Stimulated activated CD4-positive, alpha-beta T cell treated with anti-CD3 and anti-CD28 coated beads, Interleukin-2, amount 100 ng/mL, for 24 hours (primary cell): Measurements from ENCODE around the gene OVCH2.
"Not testable (repeated sequence)": the region's sequence is repeated elsewhere in the genome, so short reads cannot be mapped to it uniquely, and the experiment has no call there.

Experiments used
- DNase-seq, 2 donors: peaks; one replicate each; pipeline ENCODE4 v3.0.0-alpha.2; 2020

Gene OVCH2, protein sequence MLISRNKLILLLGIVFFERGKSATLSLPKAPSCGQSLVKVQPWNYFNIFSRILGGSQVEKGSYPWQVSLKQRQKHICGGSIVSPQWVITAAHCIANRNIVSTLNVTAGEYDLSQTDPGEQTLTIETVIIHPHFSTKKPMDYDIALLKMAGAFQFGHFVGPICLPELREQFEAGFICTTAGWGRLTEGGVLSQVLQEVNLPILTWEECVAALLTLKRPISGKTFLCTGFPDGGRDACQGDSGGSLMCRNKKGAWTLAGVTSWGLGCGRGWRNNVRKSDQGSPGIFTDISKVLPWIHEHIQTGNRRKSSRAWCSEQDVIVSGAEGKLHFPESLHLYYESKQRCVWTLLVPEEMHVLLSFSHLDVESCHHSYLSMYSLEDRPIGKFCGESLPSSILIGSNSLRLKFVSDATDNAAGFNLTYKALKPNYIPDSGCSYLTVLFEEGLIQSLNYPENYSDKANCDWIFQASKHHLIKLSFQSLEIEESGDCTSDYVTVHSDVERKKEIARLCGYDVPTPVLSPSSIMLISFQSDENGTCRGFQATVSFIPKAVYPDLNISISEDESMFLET

DNA sequence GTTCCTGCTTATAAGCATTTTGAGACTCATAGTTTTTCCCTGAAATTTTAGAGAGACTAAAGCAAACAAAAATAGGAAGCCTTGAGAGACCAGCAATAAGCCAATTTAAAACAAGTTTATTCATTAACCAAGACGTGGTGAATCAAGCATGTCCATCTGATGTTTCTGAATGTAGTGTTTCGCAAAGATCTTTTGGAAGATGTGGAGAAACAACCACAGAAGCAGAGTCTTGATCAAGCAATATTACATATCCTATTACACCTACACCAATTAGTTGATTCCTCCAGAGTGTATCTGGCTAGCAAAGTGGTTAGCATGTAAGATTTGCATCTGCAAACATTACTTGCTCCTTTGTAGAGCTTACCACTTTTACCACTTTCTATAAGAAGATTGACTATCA, at the start of gene OVCH2:
Gene OVCH2 (minus strand): TSS at position 101 of the 400 bp plus-strand sequence. CDS start 83 bp downstream, at position 18.
- no peak for DNase-seq

DNA sequence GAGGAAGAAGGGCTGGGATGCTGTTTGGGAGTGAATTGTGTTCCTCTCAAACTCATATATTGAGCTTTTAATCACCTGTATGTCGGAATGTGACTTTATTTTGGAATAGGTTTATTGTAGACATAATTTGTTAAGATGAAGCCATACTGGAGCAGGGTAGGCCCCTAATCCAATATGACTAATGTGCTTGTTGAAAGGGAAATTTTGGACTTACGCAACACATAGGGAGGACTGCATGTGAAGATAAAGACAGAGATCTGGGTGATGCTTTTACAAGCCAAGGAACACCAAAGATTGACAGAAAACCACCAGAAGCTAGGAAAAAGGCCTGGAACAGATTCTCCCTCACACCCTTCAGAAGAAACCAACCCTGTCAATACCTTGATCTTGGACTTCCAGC, 43.2 kb upstream of the OVCH2 start:
- DNase-seq, result no peak

DNA sequence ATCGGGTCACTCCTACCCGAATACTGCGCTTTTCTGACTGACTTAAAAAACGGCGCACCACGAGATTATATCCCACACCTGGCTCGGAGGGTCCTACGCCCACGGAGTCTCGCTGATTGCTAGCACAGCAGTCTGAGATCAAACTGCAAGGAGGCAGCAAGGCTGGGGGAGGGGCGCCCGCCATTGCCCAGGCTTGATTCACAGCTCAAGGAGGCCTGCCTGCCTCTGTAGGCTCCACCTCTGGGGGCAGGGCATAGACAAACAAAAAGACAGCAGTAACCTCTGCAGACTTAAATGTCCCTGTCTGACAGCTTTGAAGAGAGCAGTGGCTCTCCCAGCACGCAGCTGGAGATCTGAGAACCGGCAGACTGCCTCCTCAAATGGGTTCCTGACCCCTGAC, 28.5 kb upstream of the OVCH2 start:
- not testable (repeated sequence) for DNase-seq

DNA sequence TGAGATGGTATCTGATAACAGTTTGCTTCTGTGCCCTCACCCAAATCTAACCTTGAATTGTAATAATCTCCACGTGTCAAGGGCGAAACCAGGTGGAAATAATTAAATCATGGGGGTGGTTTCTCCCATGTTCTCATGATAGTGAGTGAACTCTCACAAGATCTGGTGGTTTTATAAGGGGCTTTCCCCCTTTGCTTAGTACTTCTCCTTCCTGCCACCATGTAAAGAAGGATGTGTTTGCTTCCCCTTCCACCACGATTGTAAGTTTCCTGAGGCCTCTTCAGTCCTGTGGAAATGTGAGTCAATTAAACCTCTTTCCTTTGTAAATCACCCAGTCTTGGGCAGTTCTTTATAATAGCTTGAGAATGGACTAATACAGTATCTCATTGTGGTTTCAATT, 8.5 kb upstream of the OVCH2 start:
- DNase-seq, result no peak

DNA sequence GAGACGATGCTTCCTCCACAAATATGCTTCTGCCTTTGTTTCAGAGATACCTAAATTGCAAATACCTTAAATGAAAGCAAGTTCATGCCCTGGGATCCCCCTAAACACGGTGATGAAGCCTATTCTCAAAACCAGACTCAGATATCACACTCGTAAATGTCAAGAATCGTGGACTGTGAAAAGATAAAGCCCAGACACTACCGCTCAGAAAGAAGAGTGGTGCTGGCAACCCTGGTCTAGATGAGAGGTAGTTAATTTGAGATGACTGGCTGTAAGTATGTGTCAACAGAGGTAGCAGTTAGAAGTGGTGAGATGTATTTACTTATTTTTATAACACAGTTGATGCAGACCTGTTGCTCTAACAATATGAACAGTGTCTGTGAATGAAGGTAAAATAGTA, 2.5 kb downstream of the OVCH2 start:
- DNase-seq, result no peak

DNA sequence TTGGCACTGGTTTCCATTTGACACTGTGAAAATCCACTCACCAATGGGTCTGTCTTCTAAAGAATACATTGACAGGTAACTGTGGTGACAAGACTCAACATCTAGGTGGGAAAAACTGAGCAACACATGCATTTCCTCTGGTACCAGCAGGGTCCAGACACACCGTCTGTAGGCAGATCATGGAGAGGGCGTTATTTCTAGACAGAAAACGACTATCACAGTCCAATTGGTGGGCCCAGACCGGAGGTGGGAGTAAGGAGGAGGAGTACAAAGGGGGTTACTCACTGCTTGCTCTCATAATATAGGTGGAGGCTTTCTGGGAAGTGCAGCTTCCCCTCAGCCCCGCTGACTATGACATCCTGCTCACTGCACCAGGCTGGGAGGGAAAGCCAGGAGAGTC, 9.9 kb downstream of the OVCH2 start:
- no peak for DNase-seq

DNA sequence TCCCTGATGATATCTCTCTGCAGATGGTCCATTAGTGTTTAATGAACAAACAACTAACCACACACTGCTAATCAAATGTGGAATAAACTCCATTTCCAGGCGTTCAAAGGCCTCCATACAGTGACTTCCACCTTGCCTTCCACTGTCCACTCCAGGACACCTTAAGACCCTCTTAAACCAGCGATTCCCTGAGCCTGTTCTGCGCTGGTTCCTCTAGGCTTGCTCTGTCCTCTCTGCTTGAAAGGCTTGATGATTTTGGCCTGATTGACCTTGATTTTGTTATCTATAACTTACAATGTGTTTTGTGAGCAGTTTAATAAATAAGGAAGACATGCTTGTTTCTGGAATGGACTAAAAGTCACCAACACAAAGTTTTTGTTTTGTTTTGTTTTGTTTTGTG, 12.0 kb downstream of the OVCH2 start:
- no peak for DNase-seq

DNA sequence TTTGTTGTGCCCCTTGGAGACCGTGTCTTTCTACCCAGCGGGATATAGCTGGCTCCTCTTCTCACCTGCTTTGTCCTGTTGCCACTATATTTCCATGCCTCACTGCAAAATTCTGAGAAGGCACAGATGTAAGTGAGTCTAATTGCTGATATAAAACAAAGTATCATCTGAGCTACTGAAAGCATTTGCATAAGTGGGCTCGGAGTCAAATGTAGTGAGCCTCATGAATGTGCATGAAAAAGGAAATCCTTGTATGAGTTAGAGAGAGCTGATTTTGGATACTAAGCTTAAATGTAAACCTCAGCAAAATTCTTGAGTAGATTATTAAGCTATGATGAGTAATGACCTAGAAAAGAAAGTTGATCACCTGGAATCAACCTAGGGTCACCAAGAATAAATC, 13.9 kb downstream of the OVCH2 start:
- DNase-seq, result no peak

DNA sequence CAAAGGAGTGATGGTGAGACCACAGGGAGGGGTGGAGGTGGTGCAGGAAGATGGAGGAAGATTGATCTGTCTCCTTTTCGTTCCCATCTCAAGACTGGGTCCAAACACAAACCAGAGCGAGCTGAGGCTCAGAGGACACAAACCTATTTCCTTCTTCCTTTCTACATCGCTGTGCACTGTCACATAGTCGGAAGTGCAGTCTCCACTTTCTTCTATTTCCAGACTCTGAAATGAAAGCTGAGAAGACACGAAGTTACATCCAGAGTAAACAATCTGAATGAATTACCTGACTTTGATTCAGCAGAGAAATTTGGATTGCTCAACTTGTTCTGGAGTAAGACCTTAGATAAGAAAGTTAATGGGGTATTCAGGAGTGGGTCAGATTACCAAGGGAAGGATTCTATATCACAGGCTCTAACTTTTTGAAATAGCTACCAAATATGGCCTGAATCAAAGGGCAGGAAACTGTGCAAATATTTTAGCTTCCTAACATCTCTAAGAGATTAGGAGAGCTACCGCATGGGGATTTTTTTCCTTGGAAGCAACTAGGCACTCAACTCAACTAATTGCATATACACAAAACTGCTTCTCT, 14.4 kb downstream of the OVCH2 start:
- DNase-seq, result no peak

DNA sequence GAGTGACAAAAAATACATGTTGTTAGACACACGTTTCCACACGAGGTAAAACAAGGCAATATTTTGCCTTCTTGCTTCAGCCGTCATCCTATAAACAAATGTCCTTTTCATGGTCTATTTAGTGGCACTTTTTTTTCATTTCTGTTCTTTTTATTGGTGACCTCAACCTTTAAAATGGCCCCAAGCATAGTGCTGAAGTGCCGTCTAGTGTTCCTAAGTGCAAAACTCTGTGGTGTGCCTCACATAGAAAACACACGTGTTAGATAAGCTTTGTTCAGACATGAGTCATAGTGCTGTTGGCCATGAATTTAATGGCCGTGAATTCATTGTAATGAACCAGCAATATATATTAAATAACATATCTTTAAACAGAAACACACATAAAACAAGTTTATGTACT, 15.6 kb downstream of the OVCH2 start:
- no peak for DNase-seq

DNA sequence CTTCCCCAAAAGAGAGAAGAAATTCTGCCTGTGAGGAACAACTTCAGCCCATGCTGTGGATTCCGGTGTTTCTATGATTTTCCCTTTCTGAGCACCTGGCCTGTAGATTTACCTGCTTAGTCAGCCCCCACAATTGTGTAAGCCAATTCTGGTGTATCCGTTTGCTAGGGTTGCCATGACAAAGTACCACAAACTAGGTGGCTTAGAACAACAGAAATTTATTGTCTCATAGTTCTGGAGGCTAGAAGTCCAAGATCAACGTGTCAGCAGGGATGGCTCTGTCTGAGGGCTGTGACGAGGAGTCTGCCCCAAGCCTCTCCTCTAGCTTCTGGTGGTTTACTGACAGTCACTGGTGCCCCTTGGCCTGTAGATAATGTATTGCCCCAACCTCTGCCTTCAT, 17.0 kb downstream of the OVCH2 start:
- DNase-seq, result no peak

DNA sequence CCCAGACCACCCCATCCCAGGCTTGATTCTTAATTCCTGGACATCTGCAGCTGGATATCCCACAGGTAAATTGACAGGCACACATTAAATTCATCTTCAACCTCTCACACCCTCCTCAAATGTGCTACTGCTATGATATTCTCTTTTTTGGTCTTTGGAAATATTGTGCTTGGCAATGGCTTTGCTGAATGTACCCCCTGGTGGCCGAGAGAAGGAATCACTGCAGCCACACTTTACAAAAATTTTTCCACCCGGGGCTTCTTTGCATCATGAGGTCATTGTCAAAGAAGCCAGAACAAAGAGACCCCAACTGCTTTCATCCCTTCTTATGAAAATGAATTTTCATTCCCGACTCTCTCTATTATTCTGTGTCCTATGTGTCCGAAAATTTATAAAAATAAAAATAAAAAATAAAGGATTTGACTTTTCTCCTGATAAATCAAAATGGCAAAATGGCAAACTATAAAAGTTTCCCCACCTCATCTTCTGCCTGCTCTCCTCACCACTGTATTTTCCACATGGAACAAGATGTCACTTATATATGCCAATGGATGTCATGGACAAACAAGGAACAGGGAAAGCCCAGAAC, 17.9 kb downstream of the OVCH2 start:
- DNase-seq, result no peak

DNA sequence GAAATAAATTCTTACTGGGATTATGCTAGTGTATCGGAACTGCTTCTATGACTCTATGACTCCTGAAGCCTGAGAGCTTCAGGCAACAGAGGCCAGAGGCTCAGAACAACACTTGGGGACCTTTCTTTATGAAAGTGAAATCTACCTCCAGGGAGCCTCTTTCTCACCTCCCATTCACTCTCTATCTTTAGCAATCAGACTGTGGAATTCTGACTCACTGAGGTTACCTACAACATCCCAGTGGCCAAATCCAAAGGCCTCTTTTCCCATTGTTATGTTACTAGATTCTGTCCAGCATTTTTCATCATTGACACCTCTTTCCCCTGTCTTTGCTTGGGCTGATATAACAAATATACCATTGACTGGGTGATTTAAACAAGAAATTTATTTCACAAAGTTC, 18.9 kb downstream of the OVCH2 start:
- no peak for DNase-seq

DNA sequence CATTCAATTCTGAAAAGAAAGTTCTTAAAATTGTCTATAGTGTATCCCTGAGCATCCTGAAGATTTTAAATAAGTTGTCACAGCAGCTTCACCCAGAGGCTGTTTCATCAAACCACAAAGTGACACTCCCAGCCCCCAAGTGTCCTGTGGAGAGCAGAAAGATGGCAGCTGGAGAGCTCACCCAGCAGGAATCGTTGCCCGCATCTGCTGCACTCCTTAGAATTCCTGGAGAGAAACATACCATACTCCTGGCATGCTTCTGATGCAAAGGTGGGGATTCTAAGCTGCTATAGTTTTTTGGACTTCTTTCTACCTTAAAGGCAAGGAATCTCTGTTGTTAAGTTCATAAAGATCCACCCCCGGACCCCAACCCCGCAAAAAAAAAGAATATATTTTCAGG, 19.5 kb downstream of the OVCH2 start:
- no peak for DNase-seq

DNA sequence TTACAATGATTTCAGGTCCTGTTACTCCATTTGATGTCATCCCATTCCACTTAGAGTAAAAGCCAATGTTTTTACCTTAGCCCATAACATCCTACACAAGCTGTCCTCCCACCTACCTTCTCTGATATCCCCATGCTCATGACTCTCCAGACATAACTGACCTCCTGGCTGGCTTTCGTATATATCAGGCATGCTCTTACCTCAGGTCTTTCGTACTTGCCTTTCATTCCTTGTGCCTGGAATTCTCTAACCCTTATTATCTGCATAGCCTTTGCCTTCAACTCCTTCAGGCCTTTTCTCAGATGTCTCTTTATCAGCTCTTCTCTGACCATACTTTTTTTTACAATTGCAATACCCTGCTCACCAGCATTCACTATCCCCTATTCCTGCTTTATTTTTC, 22.7 kb downstream of the OVCH2 start:
- DNase-seq, result no peak

DNA sequence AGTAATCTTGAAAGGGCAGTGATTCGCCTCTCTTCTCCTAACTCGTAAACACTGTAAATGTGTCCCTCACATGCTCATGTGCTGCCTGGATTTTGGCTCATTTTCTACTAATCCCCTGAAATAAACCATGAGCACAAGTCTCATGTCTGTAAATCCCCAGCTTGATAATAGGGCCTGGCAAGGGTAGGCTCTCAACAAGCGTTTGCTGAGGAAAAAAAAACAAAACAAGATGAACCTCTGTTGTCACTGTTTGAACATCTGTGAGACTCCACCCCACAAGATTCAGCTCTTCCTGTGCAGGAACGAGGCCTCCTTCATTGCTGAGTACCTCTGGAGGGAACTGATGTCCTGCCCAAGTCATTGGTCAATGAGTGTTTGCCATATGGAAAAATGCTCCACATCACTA, 28.5 kb downstream of the OVCH2 start:
- DNase-seq, result no peak

DNA sequence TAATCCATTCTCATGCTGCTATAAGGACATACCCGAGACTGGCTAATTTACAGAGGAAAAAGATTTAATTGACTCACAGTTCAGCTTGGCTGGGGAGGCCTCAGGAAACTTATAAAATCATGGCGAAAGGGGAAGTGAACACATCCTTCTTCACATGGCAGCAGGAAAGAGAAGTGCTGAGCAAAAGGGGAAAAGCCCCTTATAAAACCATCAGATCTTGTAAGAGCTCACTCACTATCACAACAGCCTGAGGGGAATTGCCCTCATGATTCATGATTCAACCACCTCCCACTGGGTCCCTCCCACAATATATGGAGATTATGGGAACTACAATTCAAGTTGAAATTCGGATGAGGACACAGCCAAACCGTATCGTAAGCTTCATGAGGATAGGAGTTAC, 29.2 kb downstream of the OVCH2 start:
- no peak for DNase-seq

DNA sequence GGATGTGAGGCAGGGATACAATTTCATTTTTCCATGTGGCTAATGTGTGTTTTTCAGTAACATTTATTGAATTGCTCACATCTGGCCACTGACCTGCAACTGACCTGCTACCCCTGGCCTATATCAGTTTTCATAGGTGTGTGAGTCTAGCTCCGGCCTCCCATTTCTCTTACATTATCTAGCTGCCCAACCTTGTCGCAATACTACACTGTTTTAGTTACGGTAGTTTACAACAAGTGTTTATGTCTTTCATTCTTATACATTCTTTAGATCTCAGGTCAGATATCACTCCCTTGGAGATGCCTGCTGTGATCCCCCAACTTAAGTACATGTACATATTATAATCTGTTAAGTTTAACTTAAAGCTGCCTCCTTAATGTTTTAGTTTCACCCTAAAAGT, 30.6 kb downstream of the OVCH2 start:
- DNase-seq, result no peak

DNA sequence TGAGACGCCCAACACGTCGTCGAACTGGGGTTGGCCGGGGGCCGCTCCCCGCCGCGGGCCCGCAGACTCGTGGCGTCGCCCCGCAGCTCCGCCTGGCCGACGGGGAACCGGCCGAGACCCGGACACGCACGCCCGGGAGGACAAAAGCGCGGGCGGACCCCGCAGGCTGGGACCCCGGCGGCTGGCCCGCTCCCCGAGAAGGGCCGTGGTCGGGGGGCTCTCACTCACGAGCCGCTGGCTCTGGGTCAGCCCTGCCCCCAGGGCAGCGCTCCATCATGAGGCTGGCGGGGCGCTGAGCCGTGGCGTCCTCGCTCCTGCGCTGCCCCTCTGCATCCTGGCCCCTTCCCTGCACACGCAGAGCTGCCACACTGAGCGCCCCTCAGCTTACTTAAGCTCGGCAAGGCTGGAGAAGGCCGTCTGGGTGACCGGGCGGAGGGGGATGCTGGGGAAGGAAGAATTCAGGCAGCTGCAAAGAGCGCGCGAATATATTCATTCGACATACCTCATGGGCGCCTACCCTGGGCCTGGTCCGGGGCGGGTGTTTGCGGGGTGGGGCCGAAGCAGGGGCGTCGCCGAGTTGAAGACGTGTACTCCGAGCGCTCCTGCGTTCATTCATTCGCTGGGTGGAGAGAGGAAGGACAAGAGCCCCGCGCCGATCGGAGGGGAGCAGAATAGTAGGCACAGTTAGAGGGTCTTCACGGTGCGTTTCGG, 32.4 kb downstream of the OVCH2 start:
- peak in 1 of 2 donors; percentile 39 for DNase-seq

DNA sequence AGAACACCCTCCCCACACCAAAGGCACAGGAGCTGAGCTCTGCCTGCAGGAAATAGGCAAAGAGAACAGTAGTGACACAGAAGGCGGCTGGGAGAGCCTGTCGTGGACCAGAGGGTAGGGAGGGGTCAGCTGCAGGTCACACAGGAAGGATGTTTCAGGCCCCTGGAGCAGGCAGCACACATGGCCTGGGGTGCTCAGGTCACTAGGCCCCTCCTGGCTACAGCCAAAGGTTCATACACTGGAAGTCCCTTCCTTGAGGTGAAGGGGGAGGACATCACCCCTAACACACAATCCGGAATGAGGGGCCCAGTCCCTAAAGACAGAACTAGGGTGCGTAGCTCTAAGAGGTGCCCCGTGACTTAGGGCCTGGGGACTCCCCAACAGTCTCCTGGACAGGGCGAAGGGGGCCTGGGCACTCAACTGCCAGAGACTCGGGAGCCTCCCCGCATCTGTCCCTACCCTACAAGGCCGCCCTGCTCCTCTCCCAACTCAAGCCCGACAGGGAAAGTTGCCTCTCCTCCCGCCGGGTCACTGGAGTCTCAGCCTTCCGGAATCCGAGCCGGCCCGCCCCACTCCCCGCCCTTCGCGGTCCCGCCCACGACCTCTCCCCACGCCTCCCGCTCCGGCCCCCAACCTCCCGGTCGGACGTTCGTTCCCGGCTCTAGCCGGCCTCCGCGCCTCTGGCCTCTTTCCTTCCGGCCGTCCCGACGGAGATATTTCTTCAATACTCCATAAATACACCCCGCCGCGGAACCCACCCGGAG, 33.1 kb downstream of the OVCH2 start, which contains the start of gene CYB5R2:
Gene CYB5R2 (minus strand): TSS at position 541 of the 764 bp plus-strand sequence. CDS start 675 bp downstream, outside the sequence.
- peak in 1 of 2 donors; percentile 32 for DNase-seq

DNA sequence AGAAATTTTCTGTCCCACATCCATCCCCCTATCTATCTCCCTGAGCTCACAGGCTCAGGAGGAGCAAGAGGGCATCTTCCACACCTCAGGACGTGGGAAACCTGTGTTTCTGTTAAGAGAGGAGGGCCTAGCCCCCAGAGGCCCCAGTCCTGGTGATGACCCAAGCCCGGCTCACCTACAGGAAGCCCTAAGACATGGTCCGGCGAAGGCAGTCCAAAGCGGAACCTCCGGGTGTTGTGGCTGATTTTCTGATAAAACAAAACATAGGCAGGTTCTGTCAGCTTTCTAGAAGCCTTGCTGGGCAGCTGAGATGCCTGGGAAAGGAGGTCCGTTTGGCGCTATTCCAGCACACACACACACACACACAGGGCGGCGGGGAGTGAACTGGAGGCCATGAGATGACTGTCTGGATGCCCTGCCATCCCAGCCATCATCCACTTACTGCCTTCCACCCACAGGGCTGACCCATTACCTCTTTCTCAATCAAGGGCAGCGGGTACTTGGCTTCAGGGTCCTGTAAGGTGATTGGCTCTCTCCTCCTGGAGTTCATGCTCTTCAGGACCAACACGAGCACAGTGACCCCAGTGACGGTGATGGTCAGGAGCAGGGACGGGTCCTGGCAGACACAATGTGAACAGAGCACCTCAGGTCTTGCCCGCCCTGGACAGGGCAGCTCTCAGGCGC, 33.9 kb downstream of the OVCH2 start:
- no peak for DNase-seq
